Measurements from ENCODE around the gene RARB.
A peak's percentile ranks its signal among the peaks of the same experiment; 100 is the strongest.

Gene RARB

DNA sequence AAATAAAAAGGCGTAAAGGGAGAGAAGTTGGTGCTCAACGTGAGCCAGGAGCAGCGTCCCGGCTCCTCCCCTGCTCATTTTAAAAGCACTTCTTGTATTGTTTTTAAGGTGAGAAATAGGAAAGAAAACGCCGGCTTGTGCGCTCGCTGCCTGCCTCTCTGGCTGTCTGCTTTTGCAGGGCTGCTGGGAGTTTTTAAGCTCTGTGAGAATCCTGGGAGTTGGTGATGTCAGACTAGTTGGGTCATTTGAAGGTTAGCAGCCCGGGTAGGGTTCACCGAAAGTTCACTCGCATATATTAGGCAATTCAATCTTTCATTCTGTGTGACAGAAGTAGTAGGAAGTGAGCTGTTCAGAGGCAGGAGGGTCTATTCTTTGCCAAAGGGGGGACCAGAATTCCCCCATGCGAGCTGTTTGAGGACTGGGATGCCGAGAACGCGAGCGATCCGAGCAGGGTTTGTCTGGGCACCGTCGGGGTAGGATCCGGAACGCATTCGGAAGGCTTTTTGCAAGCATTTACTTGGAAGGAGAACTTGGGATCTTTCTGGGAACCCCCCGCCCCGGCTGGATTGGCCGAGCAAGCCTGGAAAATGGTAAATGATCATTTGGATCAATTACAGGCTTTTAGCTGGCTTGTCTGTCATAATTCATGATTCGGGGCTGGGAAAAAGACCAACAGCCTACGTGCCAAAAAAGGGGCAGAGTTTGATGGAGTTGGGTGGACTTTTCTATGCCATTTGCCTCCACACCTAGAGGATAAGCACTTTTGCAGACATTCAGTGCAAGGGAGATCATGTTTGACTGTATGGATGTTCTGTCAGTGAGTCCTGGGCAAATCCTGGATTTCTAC lies at the start of gene RARB:
Gene RARB (plus strand): TSS at position 322 of the 847 bp plus-strand sequence. CDS start 469 bp downstream, at position 791.
- DNase-seq (ENCODE audit: low spot score): peak; percentile 47

DNA sequence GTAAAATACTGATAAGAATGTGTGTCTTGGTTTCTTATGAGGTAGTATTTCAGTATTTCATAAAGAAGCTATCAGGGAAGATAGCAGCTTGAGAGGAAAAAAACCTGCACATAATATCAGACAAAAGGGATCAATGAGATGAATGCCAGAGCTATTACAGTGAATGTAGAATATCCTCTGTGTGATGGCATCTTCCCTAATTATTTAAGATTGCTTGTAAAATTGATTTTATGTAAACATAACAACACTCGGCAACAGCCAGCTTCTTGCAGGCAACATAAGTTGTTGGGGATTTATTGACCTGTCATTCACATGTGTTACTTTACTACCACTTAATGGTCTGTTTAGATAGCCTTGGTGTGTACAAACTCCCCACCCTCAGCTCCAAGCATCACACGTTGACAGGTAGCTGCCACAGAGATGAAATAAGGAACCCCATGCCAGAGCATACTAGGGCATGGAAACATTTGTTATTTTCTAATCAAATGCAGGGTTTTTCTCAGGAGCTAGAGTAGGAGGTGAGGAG lies 49.2 kb upstream of the RARB start:
- no peak for DNase-seq (ENCODE audit: low spot score)

DNA sequence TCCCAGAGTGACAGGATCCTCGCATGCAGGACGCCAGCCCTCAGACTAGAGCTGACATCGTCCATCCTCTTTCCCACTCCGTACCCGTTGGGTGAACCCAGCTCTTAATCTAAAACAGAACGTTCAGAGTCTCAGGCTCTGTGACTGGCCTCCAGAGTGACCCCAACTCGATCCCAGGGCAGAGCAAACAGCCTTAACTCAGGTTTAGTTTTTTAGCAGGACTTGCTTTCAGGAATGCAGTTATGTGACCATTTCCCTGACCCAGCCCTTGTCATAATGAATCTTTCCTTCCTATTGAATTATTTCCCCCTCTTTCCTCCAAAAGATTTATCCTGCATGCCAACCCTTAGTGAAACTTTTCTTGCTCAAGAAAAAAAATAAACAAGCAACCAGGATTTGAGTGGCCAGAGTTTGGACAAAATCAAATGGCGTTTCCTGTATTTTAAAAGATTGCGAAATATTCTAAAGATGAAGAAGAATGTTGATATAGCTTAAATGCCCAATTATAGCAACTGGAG lies 47.8 kb upstream of the RARB start:
- no peak for DNase-seq (ENCODE audit: low spot score)

DNA sequence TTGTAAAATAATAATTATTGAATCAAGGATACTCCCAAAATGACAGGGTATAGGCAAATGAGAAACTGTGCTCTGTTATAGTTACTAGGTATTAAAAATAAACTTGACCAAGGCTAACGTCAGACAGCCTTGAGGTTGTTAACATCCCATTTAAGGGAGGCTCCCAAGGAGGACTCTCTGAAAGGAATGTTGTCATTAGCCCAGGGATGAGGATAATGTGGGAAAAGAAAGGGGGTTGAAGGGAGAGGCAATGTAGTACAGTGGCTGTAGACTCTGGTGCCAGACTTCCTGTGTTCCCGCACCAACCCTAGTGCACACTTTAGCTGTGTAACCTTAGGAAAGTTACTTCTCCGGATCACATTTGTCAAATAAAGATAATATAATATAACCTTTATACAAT lies 47.0 kb upstream of the RARB start:
- DNase-seq (ENCODE audit: low spot score): no peak

DNA sequence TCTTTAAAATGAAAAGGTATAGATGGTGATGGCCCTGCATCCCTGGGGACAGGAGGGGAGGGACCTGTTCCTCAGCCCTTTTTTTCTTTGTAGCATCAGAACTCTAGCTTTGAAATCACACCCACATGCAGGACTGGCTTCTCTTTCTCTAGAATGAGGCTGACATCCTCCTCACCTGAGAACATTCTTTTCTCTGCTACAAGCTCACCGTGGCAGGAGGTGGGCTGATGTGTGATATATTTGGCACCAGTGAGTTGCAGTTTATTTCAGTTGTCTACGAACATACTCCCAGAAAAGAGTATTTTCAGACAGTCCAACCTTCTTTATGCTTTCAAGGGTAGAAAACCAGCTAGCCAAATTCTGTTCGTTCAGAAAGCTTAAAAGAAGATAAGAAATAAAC lies 43.6 kb upstream of the RARB start:
- no peak for DNase-seq (ENCODE audit: low spot score)

DNA sequence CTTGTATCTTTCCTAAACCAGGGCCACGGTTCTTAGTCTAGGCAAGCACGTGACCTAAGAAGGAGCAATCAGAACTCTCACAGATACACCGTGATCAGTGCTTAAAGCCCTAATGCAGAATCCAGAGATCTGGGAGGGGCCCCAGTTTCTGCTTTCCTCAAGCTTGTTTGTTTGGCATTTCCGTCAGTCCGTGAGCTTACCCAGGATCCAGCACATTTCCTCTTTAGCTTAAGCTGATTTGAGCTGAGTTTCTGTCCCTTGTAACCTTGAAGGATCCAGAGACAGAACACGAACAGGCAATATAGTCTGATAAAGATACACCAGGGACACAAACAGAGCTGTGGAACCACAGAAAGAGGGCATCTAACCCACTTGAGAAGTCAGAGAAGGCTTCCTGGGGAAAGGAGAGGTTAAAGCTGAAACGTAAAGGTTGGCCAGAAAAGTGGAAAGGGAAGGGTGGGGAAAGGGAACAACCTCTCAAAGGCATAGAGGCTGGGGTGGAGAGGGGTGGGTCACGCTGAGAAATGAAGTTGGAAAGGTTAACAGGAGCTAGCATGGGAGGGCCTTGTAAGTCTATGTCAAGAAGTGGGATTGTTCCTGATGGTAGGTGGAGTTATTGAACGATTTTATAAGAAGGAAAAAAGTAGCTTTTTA lies 42.1 kb upstream of the RARB start:
- DNase-seq (ENCODE audit: low spot score): no peak

DNA sequence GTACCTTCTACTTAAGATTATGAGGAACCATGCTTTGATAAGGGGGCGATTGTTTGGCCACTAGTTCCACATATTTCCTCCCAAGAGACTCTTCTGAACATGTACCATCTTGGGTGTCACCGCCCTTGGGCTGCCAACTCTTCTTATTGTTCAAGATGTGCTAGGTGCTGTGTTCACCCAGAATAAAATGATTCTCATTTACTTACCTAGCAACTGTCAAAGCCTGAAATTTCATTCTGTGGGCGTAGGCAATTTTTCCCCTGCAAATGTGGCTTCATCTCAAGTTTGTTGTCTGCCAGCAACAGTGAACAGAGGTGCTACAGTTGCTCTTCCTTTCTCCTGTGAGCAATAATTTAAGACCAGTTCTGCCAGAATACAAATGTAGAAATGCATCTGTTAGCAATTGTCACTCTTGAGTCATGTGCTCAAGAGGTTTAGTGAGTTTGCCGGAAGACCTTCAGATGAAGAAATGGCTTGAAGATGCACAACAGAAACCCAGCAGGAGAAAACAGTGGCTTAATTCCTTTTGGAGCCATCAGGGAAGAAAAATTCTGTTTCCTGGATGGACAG lies 41.3 kb upstream of the RARB start:
- no peak for DNase-seq (ENCODE audit: low spot score)

DNA sequence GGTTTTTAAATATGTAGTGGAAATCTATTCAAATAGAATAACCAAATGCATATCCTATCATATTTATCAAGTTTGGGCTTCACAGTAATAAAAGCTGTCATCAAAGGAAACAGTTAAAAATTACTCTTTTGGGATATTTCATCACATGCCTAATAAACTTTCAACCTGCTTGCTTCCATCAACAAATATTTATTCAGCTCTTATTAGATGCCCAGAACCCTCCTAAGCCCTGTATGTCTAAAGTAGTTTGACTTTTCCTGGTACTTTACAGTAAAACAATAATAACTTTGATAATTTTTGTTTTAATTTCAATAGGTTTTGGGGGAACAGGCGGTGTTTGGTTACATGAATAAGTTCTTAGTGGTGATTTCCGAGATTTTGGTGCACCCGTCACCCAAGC lies 37.5 kb upstream of the RARB start:
- DNase-seq (ENCODE audit: low spot score): no peak

DNA sequence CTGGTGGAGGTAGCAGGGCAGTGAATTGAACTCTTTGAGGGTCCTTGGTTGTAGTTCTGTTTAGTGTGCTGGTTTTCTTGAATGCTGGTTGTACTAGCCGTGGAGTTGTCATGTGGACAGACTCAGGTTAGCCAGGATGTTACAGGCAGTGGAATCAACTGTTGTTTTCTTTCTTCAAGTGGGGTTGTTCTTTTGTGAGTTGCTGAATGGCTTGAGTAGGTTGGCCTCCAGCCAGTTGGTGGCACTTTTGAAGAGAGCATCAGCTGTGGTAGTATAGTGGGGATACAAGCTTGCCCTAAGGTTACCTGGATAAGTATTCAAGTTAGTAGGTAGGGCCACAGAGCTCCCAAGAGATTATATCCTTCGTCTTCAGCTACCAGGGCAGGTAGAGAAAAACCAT lies 31.8 kb upstream of the RARB start:
- DNase-seq (ENCODE audit: low spot score): no peak

DNA sequence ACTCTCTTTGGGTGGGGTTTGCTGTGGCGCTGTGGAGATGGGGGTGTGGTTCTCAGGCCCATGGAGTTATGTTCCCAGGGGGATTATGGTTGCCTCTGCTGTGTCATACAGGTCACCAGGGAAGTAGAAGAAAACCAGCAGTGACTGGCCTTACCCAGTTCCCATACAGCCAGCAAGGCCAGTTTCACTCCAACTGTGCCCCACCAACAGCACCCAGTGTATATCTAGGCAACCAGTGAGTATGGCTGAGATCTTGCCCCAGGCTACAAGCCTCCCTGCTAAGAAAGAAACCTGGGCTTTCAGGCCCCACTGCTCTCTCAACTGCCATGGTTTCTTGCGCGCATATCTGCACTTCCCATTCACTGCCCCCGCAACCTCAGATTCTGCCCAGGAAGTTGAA lies 31.4 kb upstream of the RARB start:
- DNase-seq (ENCODE audit: low spot score): no peak

DNA sequence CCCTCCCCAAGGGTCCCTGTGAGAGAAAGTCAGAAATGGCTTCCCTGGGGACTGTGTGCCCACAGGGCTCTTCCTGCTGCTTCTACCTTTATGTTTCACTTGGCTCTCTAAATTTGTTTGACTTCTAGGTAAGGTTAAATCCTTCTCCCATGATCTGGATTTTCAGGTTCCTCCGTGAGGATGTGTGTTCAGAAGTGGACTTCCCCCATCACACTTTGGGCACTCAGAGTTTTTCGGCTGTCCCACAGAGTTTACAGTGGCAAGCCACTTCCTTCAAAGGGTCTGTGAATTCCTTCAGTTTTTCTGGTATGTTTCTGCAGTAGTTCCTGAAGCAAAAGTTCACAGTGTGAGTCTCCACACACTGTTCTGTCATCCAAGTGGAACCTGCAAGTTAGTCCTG lies 30.9 kb upstream of the RARB start:
- no peak for DNase-seq (ENCODE audit: low spot score)

DNA sequence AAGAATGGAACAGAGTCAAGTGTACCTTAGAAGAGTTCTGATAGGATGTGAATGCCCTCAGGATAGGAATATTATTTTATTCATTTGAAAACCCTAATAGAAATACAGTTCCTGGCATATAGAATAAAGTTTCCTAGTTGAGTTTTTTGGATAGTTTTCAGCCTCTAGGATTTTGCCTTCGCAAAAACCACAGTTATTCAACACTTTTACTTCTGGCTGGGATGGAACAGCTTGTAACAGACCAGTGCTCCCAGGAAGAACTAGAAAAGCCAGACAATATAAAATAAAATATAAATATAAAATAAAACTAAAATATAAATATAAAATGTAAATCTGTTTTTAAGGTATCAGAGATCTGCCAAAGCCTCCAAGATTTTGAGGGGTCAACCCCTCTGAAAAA lies 27.5 kb upstream of the RARB start:
- no peak for DNase-seq (ENCODE audit: low spot score)

DNA sequence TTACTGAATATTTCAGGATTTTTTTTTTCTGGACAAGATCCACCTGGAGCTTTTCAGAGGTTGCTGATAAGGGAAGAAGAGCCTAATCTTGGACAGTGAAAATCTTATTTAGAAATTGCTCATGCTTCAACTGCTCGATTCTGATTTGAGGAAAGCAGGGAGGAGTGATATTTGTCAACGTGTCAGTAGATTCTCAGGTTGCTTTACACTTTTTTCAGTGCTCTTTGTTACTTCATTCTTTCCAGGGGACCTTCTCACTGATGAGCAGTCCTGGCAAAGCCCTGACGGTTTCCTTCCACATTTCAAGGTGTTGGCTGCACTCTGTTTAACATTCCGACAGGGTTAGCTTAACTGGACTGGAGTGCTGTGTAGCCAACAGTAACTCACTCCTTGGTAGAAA lies 24.1 kb upstream of the RARB start:
- no peak for DNase-seq (ENCODE audit: low spot score)

DNA sequence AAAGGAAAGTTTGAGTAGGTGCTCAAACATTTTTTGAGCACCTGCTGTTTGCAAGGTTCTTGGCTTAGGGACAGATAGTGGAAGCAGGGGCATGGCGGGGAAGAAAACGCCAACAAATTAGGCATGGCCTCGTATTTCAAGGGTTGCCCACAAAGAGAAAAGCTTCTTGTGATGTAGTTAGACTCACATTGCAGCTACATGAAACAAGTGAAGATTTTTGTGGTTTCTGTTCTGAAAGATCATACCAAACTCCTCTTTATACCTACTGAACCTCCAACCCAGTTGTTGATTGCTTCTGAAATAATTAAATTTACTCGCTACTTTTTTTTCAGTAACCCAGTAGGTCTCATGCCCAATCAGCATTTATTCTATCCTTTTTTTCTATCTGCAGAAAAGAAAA lies 23.5 kb upstream of the RARB start:
- DNase-seq (ENCODE audit: low spot score): no peak

DNA sequence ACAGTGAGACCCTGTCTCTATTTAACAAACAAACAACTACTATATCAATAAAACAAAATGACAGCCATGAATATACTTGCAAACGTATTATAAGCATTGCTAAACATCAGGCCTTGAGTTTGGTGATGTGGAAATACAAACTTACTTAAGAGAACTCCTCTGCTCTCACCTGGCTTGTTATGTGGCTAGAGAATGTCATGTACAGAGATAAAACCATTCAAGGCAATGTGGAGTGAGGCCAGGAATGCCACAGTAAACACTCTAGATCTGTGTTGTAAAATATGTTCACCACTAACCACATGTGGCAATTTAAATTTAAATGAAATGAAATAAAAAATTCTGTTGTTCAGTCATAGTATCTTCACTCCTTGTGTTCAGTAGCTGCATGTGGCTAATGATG lies 22.7 kb upstream of the RARB start:
- DNase-seq (ENCODE audit: low spot score): no peak

DNA sequence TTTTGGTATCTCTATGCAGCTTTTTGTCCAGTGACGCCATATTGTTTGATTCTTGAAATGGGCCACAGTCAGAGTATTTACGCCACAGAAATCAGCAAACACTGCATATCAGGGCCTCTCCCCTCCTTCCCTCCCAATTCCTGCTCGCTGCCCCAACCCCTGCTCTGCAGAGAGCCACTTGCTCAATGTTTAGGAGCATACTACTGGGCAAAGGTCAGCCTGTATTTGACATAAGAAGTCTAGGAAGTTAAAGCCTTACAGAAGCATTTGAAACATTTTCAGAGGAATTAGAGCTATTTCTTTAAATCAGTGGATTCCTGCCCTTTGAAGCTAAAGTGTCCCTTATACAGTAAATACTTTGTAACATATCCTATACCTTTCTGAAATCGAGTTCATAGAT lies 17.4 kb upstream of the RARB start:
- DNase-seq (ENCODE audit: low spot score): no peak

DNA sequence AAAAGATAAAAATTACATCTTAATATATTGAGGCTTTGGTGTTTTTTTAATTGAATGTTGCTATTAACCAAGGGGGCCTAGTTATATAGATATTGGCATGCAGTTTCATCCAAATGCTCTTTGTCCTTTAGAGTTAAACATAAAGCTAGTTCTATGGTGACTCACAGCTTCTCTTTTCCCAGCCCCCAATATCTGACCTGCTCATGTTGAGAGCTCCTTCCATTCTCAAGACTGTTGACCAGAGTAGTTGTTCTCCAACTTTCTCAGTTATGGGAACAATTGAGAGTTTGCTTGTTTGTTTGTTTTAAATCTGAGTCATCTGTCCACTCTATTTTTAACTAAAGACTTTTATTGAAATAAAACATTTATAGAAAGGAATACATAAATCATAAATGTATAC lies 15.8 kb upstream of the RARB start:
- no peak for DNase-seq (ENCODE audit: low spot score)

DNA sequence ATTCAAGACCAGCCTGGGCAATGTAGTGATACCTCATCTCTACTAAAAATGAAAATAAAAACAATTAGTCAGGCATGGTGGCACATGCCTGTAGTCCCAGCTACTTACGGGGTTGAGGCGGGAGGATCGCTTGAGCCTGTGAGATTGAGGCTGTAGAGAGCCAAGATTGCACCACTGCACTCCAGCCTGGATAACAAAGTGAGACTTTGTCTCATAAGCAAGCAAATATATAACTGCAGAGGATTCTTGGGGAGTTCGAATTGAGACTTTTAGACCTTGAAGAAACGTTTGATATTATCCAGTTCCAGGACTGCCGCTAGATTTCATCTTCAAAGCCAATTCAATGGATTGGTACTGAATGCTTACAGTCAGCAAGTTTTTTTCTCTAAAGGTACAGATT lies 11.9 kb upstream of the RARB start:
- no peak for DNase-seq (ENCODE audit: low spot score)

DNA sequence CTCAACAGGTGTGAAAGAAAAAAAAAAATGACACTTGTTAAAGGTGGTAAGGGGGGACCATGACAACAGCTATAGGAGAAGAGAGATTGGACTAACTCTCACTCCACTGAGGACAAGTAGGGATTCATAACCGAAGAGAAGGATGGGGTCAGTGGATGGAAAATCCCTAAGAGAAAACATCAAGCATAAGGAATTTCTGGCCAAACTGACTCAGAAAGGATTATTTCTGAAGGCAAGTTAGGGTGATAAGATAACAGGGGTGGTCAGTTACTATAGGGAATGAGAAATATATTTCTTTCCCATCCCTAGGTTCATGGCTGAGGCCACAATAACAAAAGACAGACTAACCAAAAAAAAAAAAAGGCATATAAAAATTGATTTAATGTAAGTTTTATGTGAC lies 9.5 kb upstream of the RARB start:
- DNase-seq (ENCODE audit: low spot score): no peak

DNA sequence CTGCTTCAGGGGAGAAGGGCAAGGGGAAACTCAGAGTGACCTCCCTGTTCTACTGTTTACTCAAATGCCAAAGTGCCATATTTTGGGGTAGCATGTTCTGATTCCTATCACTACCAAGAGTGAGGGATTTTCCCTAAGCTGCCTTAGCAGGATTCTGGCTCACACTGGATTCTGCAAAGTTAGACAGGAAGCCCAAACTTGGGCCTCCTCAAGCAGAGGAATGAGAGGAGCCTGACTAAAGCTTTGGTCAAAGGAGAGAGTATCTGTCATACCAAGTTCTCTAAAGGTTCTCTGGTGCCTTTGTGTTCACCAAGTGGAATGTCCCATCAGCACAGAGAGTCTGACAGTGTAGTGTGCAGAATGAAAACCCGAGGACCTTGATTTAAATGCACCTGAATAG lies 8.8 kb upstream of the RARB start:
- DNase-seq (ENCODE audit: low spot score): no peak

DNA sequence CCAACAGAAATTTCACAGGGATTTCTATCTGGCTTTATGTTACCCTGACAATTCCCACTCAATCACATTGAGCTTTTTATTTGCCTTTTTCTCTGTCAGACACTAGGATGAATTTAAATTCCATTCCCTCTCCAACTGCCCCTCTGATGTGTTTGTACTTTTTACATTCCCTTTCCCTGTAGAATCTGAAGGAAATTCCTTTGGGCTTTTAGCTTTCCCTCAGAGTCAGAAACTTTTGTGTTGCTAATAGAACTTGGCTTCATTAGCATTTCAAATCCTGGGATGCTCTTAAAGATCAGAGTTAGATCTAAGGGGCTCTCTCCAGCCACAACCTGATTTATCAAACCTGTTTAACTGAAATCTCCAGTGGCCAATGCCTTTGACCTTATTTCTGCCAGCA lies 7.9 kb upstream of the RARB start:
- no peak for DNase-seq (ENCODE audit: low spot score)

DNA sequence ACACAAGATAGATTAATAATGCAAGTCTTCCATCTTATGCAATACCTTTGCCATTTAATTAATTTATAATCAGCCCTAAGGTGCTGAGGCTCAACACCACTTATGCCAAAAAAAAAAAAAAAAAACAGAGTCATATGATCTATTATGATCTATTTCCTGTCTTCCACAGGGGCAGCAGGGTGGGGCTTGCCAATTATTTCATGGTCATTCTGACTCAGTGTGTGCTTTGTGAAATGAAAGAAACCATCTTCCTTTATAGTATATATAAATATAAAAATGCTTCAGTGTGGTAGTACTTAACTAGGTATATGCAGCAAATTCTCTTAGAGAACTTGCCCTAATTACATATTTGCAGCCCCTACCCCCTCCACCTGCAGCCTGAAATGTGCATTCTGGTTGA lies 7.2 kb upstream of the RARB start:
- no peak for DNase-seq (ENCODE audit: low spot score)

DNA sequence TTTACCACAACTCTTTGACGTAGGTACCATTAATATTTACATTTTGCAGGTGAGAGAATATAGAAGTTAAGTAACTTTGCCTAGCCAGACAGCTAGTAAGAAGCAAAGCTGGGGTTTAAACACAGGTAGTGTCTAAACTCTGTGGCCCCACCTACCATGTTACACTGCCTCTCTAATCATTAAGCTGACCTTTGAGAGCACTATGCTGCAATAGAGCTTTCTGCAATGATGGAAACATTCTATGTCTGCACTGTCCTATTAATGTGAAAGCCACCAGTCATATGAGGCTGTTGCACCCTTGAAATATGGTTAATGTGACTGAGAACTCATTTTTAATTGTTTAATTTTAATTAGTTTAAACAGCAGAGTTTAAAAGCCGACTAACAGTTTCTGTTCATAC lies 6.3 kb upstream of the RARB start:
- DNase-seq (ENCODE audit: low spot score): no peak
